H1 (cell line): ENCODE measurements around the gene ZNF440. TPM values are rescaled to one million over a fixed set of nuclear protein-coding genes. Genes with fewer than 3 reads are reported as not detected.

Source experiments
- ATF2 ChIP-seq: IDR thresholded peaks from 2 replicates; pipeline ENCODE4 v1.6.1; 2012; ENCODE audit warnings: low read length, inconsistent platforms
- BACH1 ChIP-seq: IDR thresholded peaks from 2 replicates; pipeline ENCODE4 v1.6.1; 2012; ENCODE audit warnings: low read length, improper control_type of control experiment
- CHD1 ChIP-seq: IDR thresholded peaks from 2 replicates; pipeline ENCODE4 v1.6.1; 2012; ENCODE audit warnings: low read depth, low read length, improper control_type of control experiment
- GTF2F1 ChIP-seq: IDR thresholded peaks from 2 replicates; pipeline ENCODE4 v1.6.1; 2012; ENCODE audit warnings: low read depth, low read length, improper control_type of control experiment, borderline replicate concordance
- KDM5A ChIP-seq: fragments of 200-600 bp; IDR thresholded peaks from 2 replicates; pipeline ENCODE4 v1.7.1; 2012; ENCODE audit warnings: mild to moderate bottlenecking, low read length, inconsistent platforms, mixed read lengths
- TCF12 ChIP-seq: IDR thresholded peaks from 2 replicates; pipeline ENCODE4 v1.6.1; 2011; ENCODE audit warnings: low read depth, mild to moderate bottlenecking, low read length
- ZNF274 ChIP-seq: IDR thresholded peaks from 2 replicates; pipeline ENCODE4 v1.7.0; 2012; ENCODE audit warnings: low read length, borderline replicate concordance; ENCODE audit errors: extremely low read depth
- polyA plus RNA-seq, 7 experiments: library from polyadenylated mRNA; depleted of rRNA in 3 of 7; stranded (reverse) in 5 of 7; unstranded in 2 of 7; fragments of >200 nt in 5 of 7; fragments of 200-250 nt in 2 of 7; gene quantifications; 1 replicate in 5 of 7; 2 replicates in 1 of 7; 4 replicates in 1 of 7; pipeline versions ENCODE4 v1.2.1 to v1.2.3, GENCODE V29; 2011 to 2013; ENCODE audit warnings: missing spikeins in 2 of 7, mixed read lengths in 2 of 7
- total RNA-seq: library from RNA; stranded (reverse); fragmentation: NEBNext Ultra II Directional; extraction: Animal tissue kit (Norgen Biotek cat#: 25700); gene quantifications from 2 replicates; pipeline ENCODE4 v1.2.1, GENCODE V29; 2021
- TF ChIP-seq, protein P1 (sequence below): fragments of 300-600 bp; sonication (generic); IDR thresholded peaks from 2 replicates; pipeline ENCODE4 v1.7.1; 2012; ENCODE audit warnings: low read length, moderate library complexity, mild to moderate bottlenecking, inconsistent platforms; ENCODE audit not compliant: insufficient replicate concordance

ZNF440 gene
- total and polyA plus RNA-seq, 2 of the 8 experiments (the other 6 are each of a cell fraction or from before 2014, with no cell fraction given): 0.77 to 6.5 TPM

DNA sequence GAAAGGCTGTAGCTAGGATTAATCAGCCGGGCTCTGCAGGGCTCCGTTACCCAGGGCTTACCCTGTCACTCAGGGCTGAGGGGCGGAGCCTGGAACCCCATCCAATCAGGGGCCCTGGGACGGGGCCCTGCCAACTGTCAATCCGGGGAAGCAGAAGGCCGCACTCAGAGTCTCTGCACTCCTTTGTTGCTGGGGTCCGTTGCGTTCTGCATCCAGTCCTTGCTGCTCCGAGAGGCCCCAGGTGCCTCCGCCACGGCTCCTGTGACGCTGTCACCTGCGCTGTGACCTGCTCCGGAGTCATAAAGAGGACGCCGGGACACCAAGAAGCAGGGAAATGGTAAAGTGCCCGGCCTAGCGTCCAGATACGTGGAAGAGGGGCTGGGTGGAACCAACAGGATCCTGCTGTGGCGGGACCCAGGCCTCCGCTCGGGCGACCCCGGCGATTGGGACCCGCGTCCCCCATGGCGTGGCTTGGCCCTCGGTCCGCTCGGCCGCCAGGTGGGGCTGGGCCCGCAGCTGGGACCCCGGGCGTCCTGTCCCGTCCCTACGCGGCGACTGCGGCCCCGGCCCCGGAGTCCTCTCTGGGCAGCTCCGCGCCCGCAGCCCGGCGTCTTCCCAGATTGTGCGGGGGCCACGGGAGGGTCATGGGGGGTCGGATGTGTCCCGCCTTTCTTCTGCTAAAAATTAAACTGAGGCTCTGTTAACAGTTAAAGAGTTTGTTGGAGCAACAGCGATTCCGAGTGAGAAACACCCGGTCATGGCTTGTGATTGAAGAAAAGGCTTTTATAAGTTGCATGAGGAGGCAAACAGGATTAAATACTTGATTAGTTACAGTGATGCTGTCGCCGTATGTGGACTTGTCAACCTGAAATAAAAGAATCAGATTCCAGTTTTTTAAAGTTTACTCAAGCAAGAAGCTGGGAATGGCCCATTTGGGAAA is 15.4 kb upstream of the ZNF440 start, which contains the start of gene ZNF491 (continued):
- TF ChIP-seq KDM5A (no peak), TCF12 (no peak), GTF2F1 (no peak), ATF2 (no peak), ZNF274 (no peak), CHD1 (no peak), BACH1 (no peak)
- TF ChIP-seq, protein P1, sequence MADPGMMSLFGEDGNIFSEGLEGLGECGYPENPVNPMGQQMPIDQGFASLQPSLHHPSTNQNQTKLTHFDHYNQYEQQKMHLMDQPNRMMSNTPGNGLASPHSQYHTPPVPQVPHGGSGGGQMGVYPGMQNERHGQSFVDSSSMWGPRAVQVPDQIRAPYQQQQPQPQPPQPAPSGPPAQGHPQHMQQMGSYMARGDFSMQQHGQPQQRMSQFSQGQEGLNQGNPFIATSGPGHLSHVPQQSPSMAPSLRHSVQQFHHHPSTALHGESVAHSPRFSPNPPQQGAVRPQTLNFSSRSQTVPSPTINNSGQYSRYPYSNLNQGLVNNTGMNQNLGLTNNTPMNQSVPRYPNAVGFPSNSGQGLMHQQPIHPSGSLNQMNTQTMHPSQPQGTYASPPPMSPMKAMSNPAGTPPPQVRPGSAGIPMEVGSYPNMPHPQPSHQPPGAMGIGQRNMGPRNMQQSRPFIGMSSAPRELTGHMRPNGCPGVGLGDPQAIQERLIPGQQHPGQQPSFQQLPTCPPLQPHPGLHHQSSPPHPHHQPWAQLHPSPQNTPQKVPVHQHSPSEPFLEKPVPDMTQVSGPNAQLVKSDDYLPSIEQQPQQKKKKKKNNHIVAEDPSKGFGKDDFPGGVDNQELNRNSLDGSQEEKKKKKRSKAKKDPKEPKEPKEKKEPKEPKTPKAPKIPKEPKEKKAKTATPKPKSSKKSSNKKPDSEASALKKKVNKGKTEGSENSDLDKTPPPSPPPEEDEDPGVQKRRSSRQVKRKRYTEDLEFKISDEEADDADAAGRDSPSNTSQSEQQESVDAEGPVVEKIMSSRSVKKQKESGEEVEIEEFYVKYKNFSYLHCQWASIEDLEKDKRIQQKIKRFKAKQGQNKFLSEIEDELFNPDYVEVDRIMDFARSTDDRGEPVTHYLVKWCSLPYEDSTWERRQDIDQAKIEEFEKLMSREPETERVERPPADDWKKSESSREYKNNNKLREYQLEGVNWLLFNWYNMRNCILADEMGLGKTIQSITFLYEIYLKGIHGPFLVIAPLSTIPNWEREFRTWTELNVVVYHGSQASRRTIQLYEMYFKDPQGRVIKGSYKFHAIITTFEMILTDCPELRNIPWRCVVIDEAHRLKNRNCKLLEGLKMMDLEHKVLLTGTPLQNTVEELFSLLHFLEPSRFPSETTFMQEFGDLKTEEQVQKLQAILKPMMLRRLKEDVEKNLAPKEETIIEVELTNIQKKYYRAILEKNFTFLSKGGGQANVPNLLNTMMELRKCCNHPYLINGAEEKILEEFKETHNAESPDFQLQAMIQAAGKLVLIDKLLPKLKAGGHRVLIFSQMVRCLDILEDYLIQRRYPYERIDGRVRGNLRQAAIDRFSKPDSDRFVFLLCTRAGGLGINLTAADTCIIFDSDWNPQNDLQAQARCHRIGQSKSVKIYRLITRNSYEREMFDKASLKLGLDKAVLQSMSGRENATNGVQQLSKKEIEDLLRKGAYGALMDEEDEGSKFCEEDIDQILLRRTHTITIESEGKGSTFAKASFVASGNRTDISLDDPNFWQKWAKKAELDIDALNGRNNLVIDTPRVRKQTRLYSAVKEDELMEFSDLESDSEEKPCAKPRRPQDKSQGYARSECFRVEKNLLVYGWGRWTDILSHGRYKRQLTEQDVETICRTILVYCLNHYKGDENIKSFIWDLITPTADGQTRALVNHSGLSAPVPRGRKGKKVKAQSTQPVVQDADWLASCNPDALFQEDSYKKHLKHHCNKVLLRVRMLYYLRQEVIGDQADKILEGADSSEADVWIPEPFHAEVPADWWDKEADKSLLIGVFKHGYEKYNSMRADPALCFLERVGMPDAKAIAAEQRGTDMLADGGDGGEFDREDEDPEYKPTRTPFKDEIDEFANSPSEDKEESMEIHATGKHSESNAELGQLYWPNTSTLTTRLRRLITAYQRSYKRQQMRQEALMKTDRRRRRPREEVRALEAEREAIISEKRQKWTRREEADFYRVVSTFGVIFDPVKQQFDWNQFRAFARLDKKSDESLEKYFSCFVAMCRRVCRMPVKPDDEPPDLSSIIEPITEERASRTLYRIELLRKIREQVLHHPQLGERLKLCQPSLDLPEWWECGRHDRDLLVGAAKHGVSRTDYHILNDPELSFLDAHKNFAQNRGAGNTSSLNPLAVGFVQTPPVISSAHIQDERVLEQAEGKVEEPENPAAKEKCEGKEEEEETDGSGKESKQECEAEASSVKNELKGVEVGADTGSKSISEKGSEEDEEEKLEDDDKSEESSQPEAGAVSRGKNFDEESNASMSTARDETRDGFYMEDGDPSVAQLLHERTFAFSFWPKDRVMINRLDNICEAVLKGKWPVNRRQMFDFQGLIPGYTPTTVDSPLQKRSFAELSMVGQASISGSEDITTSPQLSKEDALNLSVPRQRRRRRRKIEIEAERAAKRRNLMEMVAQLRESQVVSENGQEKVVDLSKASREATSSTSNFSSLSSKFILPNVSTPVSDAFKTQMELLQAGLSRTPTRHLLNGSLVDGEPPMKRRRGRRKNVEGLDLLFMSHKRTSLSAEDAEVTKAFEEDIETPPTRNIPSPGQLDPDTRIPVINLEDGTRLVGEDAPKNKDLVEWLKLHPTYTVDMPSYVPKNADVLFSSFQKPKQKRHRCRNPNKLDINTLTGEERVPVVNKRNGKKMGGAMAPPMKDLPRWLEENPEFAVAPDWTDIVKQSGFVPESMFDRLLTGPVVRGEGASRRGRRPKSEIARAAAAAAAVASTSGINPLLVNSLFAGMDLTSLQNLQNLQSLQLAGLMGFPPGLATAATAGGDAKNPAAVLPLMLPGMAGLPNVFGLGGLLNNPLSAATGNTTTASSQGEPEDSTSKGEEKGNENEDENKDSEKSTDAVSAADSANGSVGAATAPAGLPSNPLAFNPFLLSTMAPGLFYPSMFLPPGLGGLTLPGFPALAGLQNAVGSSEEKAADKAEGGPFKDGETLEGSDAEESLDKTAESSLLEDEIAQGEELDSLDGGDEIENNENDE: no peak
